HL-60 (cell line): ENCODE results near the gene ZNF597.

Source experiments
- DNase-seq, 2 experiments: peaks; one replicate each; pipeline ENCODE4 v3.0.0-alpha.2; 2010 to 2020; ENCODE audit warnings: low read depth in 1 of 2, low spot score in 1 of 2
- H3K27ac ChIP-seq: fragments of 250-450 bp; sonication (Bioruptor Pico); replicated peaks from 2 replicates; pipeline ENCODE4 v1.5.1; 2020; ENCODE audit warnings: mild to moderate bottlenecking, moderate library complexity
- H3K27me3 ChIP-seq: fragments of 250-450 bp; sonication (Bioruptor Pico); 2 replicates; pipeline ENCODE4 v1.5.1; 2021; ENCODE audit warnings: mild to moderate bottlenecking, moderate library complexity; ENCODE audit not compliant: insufficient read depth, poor library complexity, severe bottlenecking
- H3K4me3 ChIP-seq: replicated peaks from 2 replicates; pipeline ENCODE4 v1.5.1; 2011; ENCODE audit warnings: mild to moderate bottlenecking, control low read depth, low read length; ENCODE audit not compliant: insufficient read depth
- CTCF ChIP-seq: IDR thresholded peaks from one replicate; pipeline ENCODE4 v1.5.1; 2011; ENCODE audit warnings: low read length, control low read depth, inconsistent platforms; ENCODE audit not compliant: insufficient read depth
- GABPA ChIP-seq: IDR thresholded peaks from 2 replicates; pipeline ENCODE4 v1.6.1; 2012; ENCODE audit warnings: low read depth
- POLR2AphosphoS5 ChIP-seq: IDR thresholded peaks from 2 replicates; pipeline ENCODE4 v1.6.1; 2012; ENCODE audit warnings: low read depth
- REST ChIP-seq: IDR thresholded peaks from 2 replicates; pipeline ENCODE4 v1.6.1; 2012; ENCODE audit warnings: low read depth; ENCODE audit not compliant: insufficient replicate concordance
- SPI1 ChIP-seq: IDR thresholded peaks from 2 replicates; pipeline ENCODE4 v1.6.1; 2012; ENCODE audit warnings: low read depth, mild to moderate bottlenecking, borderline replicate concordance

The ZNF597 gene

GRCh38 chr16:3408561-3409197 lies 34.6 kb downstream of the ZNF597 start:
- DNase-seq = no peak
- no peak for TF ChIP-seq CTCF
- TF ChIP-seq POLR2AphosphoS5 = 0 out of 2 replicates have a peak, but pooled peaks have one; percentile 46
- no peak for TF ChIP-seq REST
- no peak for TF ChIP-seq GABPA
- no peak for TF ChIP-seq SPI1
- H3K27ac ChIP-seq = no peak overlapping the region
- no peaks in the 10 kb centered on the region for H3K27me3 ChIP-seq
- no peak overlapping the region for H3K4me3 ChIP-seq

GRCh38 chr16:3401719-3402397 lies 41.4 kb downstream of the ZNF597 start:
- H3K4me3 ChIP-seq = peak overlapping the region; percentile 87
- TF ChIP-seq GABPA (no peak), REST (no peak), POLR2AphosphoS5 (no peak), SPI1 (no peak), CTCF (no peak)
- peak in 1 of 2 experiments; percentile 3 for DNase-seq
- H3K27ac ChIP-seq = peak overlapping the region; percentile 84
- H3K27me3 ChIP-seq = no peaks in the 10 kb centered on the region

- Histone ChIP-seq H3K4me3 (peak within 1 kb of the TSS; percentile 87), H3K27me3 (no peaks in the 10 kb centered on the region), H3K27ac (peak within 1 kb of the TSS; percentile 84)
- peak; percentile 98 to 100 for DNase-seq
- TF ChIP-seq SPI1 = no peak
- TF ChIP-seq POLR2AphosphoS5 = peak; percentile 72
- peak; percentile 27 for TF ChIP-seq REST
- TF ChIP-seq CTCF = no peak
- TF ChIP-seq GABPA = peak; percentile 69
Observed at GRCh38 chr16:3400779-3401688, 42.3 kb downstream of the ZNF597 start, which contains the start of the genes ZNF174 and ZSCAN32. Gene ZNF174 (plus strand): TSS chr16:3401215. CDS start chr16:3402005, 790 bp downstream. Gene ZSCAN32 (minus strand): TSS chr16:3401004. CDS start chr16:3397557, 3,447 bp downstream.
